GM19351 (cell line): ENCODE results near the gene TBX2.
A peak's percentile ranks its signal among the peaks of the same experiment; 100 is the strongest.

Experiments
- ATAC-seq: cut with Tn5 transposase; IDR thresholded peaks from one replicate; pipeline ENCODE4 v1.9.1; 2021; ENCODE audit warnings: mild to moderate bottlenecking, moderate library complexity; ENCODE audit not compliant: unreplicated experiment

Gene TBX2

GRCh38 chr17:61412143-61412859 is 12.7 kb downstream of the TBX2 start:
- peak; percentile 67 for ATAC-seq

- no peak for ATAC-seq
These were observed 13.4 kb downstream of the TBX2 start for GRCh38 chr17:61412860-61413660.

GRCh38 chr17:61413661-61414126 is 14.1 kb downstream of the TBX2 start:
- ATAC-seq, result no peak

GRCh38 chr17:61414141-61414935 is 14.7 kb downstream of the TBX2 start:
- ATAC-seq, result no peak

GRCh38 chr17:61414936-61415251 is 15.3 kb downstream of the TBX2 start:
- no peak for ATAC-seq

GRCh38 chr17:61415374-61416210 is 15.9 kb downstream of the TBX2 start:
- ATAC-seq, result no peak

GRCh38 chr17:61416211-61416539 is 16.5 kb downstream of the TBX2 start:
- ATAC-seq, result no peak

- ATAC-seq, result peak; percentile 54
These were observed 17.1 kb downstream of the TBX2 start for GRCh38 chr17:61416540-61417363.

- ATAC-seq, result no peak
These were observed 18.8 kb downstream of the TBX2 start for GRCh38 chr17:61418449-61418848.

GRCh38 chr17:61419496-61420046 is 19.9 kb downstream of the TBX2 start:
- ATAC-seq, result no peak

- ATAC-seq, result no peak
These were observed 20.4 kb downstream of the TBX2 start for GRCh38 chr17:61420052-61420451.

- no peak for ATAC-seq
These were observed 21.2 kb downstream of the TBX2 start for GRCh38 chr17:61420745-61421398.

- ATAC-seq, result no peak
These were observed 21.8 kb downstream of the TBX2 start for GRCh38 chr17:61421460-61421859.

- ATAC-seq, result no peak
These were observed 22.6 kb downstream of the TBX2 start for GRCh38 chr17:61422116-61422799.

GRCh38 chr17:61422869-61423268 is 23.2 kb downstream of the TBX2 start:
- no peak for ATAC-seq

GRCh38 chr17:61423967-61424649 is 24.5 kb downstream of the TBX2 start:
- no peak for ATAC-seq

- no peak for ATAC-seq
These were observed 26.2 kb downstream of the TBX2 start for GRCh38 chr17:61425682-61426481.
